Measurements from ENCODE around the gene SMPD3.

Gene SMPD3

DNA sequence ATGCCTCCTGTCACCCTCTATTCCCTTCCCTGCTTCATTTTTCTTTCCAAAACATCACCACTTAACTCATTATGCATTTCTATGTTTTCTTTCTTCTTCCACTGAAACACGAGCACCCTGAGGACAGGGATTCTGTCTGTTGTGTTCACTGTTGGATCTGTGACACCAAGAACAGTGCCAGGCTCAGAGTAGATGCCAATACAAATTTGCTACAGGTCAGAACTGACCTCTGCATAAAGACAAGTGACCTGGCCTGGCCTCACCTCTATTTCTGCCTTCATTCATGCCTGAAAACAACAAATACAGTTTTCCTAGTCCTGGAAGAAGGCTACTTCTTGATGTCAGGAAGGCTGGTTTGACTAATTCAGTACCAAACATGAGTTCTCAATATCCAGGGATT lies 45.1 kb downstream of the SMPD3 start:
- no peak for DNase-seq

DNA sequence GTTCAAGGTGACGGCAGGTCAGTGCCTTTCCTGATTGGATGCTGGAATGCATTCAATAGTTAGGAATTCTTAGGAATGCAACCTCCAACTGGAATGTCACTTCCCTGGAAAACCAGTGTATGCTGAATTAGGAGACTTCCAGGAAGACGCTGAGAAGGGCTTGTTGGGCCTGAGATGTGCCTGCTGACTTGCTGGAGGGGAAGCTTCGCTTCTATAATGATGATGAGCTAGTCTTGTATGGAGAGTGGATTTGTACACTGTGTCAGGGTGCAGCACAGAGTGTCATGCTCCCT lies 45.6 kb downstream of the SMPD3 start:
- no peak for DNase-seq

DNA sequence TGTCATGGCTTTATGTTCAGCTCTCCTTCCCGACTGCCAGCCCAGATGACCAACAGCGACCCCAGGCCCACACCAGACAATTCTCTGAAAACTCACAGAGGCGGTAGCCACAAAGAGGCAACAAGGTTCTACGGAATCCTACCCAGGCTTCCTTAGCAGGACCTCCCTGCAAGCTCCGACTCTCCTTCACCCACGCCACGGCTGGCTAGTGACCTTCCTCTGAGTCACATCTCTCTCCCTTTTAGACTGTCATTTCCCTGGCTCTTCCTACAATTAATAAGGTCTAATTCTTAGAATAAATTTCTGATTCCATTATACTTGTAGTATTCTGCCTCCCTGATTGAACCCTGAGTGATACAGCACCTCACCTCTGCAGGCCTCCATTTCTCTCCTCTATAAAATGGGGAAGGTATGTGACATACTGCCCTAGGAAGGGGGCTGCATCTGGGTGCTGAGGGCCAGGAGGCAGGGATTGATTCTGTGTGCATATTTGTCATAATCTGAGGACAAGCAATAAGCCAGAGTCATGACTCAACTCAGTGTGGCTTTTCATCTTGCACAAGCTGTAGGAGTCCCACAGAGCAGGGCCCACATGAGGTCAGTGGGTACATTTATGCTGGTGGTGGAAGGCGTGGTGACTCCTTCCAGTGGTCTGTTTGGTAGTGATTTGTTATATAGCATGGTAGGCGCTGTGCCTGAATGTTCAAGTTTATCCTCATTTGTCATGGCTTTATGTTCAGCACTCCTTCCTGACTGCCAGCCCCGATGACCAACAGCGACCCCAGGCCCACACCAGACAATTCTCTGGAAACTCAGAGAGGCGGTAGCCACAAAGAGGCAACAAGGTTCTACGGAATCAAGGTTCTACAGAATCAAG lies 46.2 kb downstream of the SMPD3 start:
- DNase-seq, result no peak

DNA sequence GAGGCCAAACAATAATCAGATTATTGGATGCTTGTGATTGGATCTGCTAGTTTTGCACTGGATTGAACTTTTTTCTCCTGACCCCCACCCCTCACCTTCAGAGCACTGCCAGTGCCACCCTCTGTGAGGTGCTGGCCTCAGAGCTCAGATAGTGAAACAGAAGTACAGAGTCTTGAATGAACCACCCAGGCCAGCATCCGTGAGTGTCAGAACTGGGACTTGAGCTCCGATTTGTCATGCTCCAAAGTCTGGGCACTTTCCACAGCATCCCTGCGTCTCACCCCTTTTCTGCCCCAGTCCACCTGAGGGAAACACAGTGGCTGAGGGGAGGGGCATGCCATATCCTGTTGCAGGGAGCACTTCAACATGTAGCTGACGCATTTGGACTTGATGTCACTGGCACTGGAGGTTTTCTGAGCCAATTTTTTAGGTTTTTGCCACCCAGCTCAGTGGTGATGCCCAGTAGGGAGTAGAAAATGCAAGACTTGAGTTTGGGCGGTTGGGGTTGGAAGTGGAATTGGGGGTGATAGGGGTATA lies 47.3 kb downstream of the SMPD3 start:
- DNase-seq, result no peak

DNA sequence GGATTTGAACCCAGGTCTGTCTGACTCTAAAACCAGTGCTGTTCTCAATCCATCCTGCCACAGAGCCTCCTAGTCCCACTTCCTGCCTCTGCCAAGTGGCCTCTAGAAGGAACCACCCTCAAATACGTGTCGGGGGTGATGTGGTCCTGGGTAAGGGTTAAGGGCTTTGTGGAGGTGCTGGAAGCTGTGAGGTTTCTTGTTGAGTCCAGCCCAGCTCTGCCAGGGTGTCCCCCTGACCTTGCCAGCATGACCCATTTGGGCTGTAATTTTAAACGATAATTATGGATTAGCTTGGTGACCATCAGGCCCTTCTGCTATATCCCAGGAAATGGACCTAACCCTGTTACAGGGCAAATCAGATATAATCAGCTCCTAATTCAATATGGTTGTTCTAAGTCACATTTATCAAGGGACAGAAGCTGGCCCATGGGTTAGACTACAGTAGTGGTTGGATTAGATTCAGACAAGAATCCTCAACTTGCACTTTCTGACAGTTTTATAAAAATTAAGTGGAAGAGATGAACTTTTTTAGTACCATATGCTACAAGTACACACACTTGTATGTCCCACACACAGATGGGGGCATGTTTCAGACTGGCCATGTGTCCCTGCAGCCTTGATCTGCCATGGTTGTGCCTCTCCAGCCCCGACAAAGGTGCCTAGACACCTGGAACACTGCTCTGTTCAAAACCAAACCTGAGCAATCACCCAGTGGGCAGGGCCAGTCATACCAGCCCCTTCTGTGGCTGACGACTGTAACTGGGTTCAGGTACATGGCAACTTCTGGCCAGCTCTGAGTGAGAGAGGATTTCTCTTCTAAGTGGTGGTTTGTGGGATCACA lies 48.0 kb downstream of the SMPD3 start:
- no peak for DNase-seq

DNA sequence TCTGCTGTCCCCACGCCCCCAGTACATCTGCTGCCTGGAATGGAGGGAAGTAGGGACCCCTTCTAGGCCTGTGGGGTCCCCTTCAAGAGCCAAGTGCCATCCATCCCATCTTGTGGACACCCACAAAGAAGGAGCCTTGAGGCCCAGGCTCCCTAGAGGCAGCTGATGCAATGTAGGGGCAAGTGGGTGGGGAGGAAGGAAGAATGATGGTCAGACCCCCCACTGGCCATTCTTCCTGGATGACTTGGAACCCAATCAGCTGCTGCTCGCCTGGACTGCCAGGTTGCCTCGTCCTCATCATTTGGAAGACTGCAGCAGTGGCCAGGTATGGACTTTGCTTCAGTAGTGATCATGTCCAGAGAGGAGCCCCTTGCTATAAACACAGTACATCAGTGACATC lies 48.9 kb downstream of the SMPD3 start:
- DNase-seq, result no peak

DNA sequence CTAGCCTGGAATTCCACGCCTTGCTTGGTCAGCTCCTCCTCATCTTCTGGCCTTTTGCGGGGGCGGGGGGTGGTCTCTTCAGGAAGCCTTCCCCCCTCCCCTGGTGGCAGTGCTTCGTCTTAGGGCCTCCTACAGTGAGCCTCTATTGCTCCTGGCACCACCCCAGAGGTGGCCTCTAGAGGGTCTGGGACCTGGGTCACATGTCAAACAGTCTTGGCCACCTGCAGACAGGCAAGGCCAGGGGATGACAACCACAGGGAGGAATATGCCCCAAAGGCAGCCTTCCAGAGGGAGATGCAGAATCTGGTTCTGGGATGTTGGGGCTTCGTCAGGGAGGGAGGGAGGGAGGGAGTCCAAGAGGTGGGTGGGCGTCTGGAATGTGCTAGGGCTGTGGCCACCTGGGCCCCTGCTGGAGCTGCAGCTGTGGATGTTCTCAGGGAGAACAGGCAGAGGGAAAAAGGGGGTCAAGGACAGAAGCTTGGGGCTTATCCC lies 50.6 kb downstream of the SMPD3 start:
- DNase-seq, result no peak

DNA sequence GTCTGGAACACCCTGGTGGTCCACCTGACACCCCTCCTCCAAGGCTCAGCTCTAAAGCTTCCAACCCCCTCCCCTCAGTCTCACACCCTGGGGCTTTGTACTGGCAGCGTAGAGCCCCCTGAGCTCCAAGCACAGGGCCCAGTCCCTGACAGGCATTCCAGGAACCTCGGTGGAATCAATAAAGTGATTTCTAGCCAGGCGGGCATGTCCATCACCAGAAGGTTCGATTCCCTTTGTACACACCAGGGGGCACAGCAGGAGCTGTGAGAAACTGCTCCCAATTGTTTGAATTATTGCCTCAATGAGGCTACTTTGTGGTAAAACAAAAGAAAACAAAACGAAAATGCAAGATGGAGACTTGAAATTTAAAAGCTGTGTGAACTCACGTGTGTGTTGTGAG lies 51.8 kb downstream of the SMPD3 start:
- peak; percentile 45 to 77 for DNase-seq

DNA sequence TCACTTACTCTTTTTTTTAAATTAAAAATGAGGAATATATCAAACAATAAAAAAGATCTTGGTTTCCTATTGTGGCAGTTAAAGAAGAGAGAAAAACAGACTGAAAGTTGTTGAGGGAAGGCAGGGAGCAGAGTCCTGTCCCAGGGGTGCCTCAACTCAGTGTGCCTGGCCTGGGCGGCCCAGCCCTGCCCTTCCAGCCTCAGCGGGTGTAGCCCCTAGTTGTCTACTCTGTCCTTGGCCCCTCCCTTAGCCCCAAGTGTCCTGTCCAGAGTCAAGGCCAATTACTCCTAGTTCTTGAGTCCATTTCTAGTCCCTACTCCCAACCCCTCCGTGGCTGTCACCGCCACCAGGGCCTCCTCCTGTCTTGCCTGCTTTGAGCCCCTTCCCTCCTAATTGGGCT lies 52.5 kb downstream of the SMPD3 start:
- DNase-seq, result no peak

DNA sequence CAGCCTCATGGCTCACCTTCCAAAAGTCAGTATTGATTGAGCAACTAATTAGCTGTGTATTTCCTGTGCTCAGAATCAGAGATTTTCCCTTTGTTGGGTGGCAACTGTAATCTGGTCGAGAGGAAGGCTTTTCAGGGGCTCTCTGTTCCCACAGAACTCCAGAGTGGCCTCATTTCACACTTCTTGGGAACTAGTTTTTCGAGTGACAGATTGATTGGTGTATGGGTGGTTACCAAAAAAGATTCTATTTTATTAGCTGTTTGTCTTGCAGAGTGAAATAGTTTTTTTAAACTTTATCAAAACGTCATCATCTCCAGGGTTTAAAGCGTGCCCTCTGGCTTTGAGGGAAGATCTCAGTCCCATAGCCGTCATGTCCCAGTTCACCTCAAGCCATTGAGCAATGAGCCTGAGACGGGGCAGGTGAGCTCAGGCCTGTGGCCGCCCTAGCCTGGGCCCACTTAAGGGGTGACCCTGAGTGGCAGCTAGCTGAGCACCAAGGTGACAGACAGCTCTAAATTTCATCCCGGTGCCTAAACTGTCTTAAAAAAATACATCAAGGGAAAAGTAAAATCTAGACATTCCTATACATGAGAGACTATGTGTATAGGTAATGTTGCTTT lies 53.0 kb downstream of the SMPD3 start:
- no peak for DNase-seq

DNA sequence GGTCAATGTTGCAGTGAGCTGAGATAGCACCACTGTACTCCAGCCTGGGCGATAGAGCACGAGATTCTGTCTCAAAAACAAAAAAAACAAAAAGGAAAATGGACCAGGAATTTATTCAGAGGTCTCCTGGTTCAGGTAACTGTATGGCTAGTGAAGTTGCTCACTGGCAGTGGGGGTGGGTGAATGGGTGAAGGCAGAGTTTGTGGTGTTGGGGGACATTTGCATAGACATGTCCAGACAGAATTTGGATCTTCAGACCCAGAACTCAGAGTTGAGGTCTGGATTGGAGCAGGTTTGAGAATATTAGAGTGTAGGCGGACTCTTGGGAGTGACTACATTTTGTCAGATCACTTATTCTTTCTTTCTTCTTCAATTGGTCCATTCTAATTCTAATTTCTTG lies 55.0 kb downstream of the SMPD3 start:
- DNase-seq, result no peak

DNA sequence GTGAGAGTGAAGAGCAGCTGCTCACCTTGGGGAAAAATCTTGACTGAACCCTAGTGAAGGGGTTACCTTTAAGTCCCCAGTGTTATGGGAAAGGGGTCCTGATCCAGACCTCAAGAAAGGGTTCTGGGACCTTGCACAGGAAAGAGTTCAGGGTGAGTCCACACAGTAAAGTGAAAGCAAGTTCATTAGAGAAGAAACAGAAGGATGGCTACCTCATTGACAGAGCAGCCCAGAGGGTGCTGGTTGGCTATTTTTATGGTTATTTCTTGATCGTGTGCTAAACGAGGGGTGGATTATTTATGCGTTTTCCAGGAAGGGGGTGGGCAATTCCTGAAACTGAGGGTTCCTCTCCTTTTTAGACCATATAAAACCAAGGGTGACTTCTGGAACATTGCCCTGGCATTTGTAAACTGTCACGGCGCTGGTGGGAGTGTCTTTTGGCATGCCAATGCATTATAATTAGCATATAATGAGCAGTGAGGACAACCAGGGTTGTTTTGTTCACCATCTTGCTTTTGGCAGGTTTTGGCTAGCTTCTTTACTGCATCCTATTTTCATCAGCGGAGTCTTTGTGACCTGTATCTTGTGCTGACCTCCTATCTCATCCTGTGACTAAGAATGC lies 58.4 kb downstream of the SMPD3 start:
- DNase-seq, result no peak

DNA sequence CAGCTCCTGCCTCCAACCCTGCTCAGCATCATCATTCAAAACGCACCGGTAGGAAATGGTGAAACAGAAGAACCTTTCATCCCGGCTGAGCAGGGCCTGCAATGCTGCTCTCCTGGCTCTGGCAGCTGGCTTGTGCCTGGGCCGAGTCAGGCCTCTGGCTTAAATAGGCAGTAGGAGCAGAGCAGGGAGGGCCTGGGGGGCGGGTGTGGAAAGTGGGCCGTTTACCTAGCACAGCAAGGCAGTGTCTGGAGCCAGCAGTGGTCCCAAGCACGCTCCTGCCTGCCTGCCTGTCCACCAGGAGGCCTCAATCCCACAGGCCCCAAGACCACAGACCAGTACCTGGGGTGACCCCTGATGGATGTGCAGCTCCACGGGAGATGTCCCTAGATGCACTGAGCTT lies 59.3 kb downstream of the SMPD3 start:
- DNase-seq, result no peak

DNA sequence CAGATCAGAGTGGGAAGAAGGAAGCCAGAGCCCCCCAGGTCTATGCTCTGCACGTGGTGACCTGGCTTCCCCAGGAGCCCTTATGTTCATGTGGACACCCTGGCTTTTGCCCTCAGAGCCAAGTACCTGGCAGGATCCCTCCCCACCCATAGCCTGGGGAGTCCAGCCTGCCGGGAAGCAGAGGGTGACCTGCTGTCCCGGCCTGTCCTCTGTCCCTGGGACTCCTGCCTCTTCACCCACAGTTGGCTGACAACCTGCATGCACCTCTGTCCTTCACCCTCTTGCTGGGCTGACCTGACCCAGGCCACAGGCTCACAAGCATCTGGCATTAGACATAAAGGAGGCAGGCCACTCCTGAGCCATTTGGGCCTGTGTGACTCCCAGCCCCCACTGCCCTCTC lies 60.2 kb downstream of the SMPD3 start:
- DNase-seq, result no peak

DNA sequence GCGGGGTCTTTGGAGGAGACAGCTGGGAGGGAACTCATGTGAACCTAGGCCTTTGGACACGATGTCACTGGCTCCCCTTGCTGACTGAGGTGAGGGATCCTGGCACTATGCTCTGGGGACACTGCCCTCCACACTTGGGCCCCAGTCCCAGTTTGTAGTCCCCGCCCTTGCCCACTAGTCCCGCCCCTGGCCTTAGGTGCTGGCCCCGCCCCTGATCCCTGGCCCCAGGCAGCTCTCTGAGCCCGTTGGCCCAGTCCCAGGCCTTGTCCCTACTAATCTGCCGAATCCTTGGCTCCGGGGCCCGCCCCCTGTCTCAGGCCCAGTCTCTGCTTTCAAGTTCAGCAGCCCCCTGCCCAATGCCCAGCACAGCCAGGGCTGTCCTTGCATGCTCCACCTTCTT lies 61.0 kb downstream of the SMPD3 start:
- DNase-seq, result no peak

DNA sequence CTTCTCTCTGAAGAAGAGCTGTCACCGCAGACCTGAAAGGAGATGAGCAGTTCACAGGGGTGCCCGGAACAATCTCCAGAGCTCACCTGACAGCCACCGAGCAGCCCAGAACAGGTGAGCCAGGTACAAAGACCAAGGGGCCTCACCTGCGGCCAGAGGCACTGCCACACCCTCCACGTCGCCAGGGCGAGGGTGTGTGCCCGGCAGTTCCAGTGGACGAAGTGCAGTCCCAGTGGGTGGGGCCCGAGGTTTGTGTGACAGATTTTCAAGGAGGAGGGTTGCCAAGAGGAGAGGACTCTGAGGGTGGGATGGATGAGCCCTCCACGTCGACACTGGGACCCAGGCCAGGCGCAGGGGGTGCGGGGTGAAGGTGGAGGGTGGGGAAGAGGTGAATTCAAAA lies 61.7 kb downstream of the SMPD3 start:
- no peak for DNase-seq

DNA sequence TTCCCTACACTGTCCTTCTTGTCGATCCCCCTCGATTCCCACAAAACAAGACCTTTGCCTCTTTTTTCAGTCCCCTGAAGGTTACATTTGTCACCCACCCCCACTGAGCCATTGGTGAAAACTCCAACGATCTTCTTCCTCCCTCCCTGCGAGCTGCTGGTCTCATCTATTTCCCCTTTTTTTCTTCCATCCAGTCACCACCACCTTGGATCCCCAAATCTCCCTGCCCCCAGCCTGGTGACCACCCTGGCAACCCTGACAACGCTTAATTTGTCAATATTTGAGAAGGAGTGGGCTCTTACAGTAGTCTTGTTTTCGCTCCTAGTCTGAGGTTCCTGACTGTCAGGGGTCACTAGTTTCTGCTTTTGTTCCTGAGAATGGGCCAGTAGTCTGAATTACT lies 62.9 kb downstream of the SMPD3 start:
- no peak for DNase-seq

DNA sequence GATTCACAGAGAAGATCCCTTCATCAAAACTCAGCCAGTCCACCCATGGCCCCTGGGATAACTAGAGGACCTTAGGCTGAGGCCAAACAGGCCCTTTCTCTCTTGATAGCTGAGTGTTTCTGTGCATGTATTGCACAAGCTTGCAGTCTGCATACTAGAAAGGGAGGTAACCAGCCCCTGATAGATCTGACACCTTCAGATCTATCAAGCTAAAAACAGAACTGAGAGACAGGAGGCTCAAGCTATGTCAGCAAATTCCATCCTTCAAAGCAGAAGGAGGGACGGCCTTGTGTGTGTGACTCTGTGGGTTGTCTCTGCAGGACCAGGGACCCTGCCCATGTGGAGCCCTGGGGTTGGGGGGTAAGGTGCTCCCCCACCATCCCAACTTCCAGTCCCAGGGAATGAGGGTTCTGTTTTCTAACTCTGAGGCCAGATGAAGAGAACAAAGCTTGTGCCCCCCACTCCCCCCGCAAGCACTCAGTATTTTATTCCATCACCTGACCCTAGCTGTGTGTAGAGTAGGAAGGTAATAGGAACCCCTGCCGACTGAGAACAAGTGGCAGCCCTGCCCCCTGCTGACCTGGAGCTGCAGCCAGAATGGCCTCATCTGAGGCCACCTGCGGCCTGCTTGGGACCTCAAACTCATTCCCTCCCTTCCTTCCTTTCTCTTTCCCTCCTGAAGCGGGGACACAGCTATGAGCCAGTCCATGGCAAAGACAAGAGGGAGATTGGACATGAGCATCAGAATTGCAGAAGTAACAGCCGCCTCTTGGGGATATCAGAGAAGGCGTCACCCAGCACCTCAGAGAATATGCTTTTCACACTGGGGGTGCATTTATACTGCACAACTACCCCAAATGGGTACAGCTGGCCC lies 63.8 kb downstream of the SMPD3 start:
- DNase-seq, result no peak

DNA sequence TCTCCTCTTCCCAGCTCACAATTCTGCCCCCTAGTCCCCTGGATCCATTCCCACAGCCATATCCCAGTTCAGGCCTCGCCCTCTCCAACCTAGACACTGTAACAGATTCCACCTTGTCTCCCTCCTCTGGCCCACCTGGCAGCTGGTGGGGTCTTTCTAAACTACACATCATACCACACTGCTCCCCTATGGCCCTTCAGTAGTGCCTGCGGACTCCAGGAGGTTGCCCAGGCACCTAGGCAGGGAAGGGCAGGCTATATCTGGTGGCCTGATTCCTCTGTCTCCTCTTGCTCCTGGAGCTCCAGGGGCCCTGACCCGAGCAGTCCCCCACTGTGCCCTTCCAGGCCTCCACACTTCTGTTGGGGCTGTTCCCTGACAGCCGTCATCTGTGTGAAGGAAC lies 64.5 kb downstream of the SMPD3 start:
- no peak for DNase-seq

DNA sequence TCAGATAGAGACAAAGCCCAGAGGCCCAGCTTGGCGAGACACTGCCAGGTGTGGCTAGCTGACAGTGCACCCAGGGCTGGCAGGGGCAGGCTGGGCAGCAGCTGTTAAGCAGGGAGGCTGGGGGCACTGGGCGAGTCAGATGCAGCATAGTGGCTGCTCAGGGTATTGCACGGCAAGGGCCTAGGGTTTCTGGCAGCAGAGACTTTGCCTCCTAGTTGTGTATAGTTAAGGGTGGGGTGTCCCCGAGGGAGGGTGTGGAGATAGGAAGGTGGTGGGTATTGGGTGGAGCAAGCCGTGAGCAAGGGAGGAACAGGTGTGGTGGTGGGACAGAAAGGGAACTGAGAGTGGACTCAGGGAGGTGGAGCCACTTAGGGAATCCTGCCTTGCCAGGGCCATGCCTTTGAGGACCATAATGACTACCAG lies 66.0 kb downstream of the SMPD3 start:
- peak in 1 of 2 donors; percentile 19 for DNase-seq

DNA sequence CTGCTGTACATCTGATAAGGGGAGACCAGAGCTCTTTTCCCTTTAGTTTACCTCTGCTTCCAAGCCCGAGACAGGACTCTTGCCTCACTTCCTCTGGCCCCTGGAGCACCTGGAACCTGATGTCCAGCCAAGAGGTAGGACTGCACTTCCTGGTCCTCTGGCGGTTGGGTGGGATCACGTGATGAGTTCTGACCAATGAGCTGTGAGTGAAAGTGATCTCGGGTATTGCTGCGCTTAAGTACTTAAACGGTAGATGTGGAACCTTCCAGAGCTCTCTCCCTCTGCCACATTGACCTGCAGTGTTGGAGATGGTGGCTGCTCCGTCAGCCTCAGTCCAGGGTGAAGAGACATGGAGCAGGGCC lies 67.0 kb downstream of the SMPD3 start:
- no peak for DNase-seq

Measured in CD4-positive, alpha-beta T cell treated with Interferon alpha-2 for 1 hour (primary cell).